Measurements from ENCODE around the gene SFXN1. TPM values are rescaled to one million over a fixed set of nuclear protein-coding genes. Genes with fewer than 3 reads are reported as not detected.

SFXN1 gene
- polyA plus RNA-seq, 1 donor: 35.2 TPM

Other genes with a start within 250 kb of the SFXN1 start
- 0.04 TPM for gene DRD1, start 34.4 kb upstream of the SFXN1 start, polyA plus RNA-seq
- 2.1 TPM for gene HRH2, start 179.5 kb downstream of the SFXN1 start, polyA plus RNA-seq